HCT116 (cell line): ENCODE results near the gene PAX5. TPM values are rescaled to one million over a fixed set of nuclear protein-coding genes. Genes with fewer than 3 reads are reported as not detected.
A peak's percentile ranks its signal among the peaks of the same experiment; 100 is the strongest.

ENCODE experiments used
- ATAC-seq: fragments of 200-7000 bp; cut with Tn5 transposase; 2 replicates; pipeline ENCODE4 v1.9.1; 2020; ENCODE audit warnings: mild to moderate bottlenecking, moderate library complexity
- BruUV-seq: library from RNA; stranded (reverse); fragments of 400-500 nt; replicated peaks from 2 replicates; lab custom pipeline; 2021; lab: Mats Ljungman, UMichigan
- CTCF ChIA-PET: fragments of 300-600 bp; sonication (Branson Sonifier 250); formaldehyde crosslinking; loops from one replicate; lab custom pipeline; 2021; ENCODE audit warnings: antibody characterized with exemption; lab: Charles Lee
- POLR2A ChIA-PET: fragments of 300-600, 350-600 bp; sonication (Branson Sonifier 250); formaldehyde crosslinking; loops from one replicate; lab custom pipeline; 2021; ENCODE audit warnings: antibody characterized with exemption; lab: Charles Lee
- RAD21 ChIA-PET, 2 experiments: fragments of 300-600 bp; sonication (Branson Sonifier 250); formaldehyde crosslinking; loops; one replicate each; lab custom pipeline; 2023; ENCODE audit warnings: low total read pairs in 2 of 2; ENCODE audit not compliant: uncharacterized antibody in 2 of 2, unreplicated experiment in 2 of 2, low non-redundant PET in 1 of 2; lab: Charles Lee
- DNase-seq: peaks from one replicate; pipeline ENCODE4 v3.0.0-alpha.2; 2010; ENCODE audit warnings: low read depth, low spot score
- H2AFZ ChIP-seq: fragments of 200-600 bp; shearing (Covaris generic), sonication (generic); 2 replicates; pipeline ENCODE4 v1.6.1; 2017; ENCODE audit warnings: low read depth, mixed run types, mixed read lengths, antibody characterized with exemption, low read length; ENCODE audit not compliant: poor library complexity, severe bottlenecking
- H3K27ac ChIP-seq: 2 replicates; pipeline ENCODE4 v1.5.1; 2012; ENCODE audit warnings: low read depth, low read length
- H3K27me3 ChIP-seq: fragments of 200-600 bp; sonication (generic); 2 replicates; pipeline ENCODE4 v1.6.1; 2016; ENCODE audit warnings: mixed run types, low read length, mixed read lengths; ENCODE audit not compliant: insufficient read depth
- H3K36me3 ChIP-seq, 2 experiments: fragments of 200-500 bp in 1 of 2; fragments of 200-600 bp in 1 of 2; sonication (Bioruptor generic) in 1 of 2; sonication (generic) in 1 of 2; 2 replicates each; pipeline versions ENCODE4 v1.5.1 to v1.6.1; 2014 to 2016; ENCODE audit warnings: low read length in 2 of 2, inconsistent platforms in 1 of 2, mixed read lengths in 1 of 2, mixed run types in 1 of 2; ENCODE audit not compliant: insufficient read depth in 2 of 2, control insufficient read depth in 1 of 2
- H3K4me1 ChIP-seq, 2 experiments: fragments of 200-600 bp in 1 of 2; sonication (generic) in 1 of 2; 2 replicates each; pipeline versions ENCODE4 v1.5.1 to v1.6.1; 2012 to 2017; ENCODE audit warnings: low read length in 2 of 2, inconsistent platforms in 1 of 2, mild to moderate bottlenecking in 1 of 2, mixed read lengths in 1 of 2, mixed run types in 1 of 2, moderate library complexity in 1 of 2; ENCODE audit not compliant: insufficient read depth in 2 of 2, control insufficient read depth in 1 of 2
- H3K4me2 ChIP-seq: fragments of 200-600 bp; sonication (generic); 2 replicates; pipeline ENCODE4 v1.6.1; 2017; ENCODE audit warnings: mixed run types, low read length, mixed read lengths
- H3K4me3 ChIP-seq, 2 experiments: fragments of 200-600 bp in 1 of 2; sonication (generic) in 1 of 2; replicated peaks in 1 of 2; 2 replicates each; pipeline ENCODE4 v1.5.1; 2011 to 2016; ENCODE audit warnings: low read length in 2 of 2, control low read depth in 1 of 2, low read depth in 1 of 2, mild to moderate bottlenecking in 1 of 2, mixed read lengths in 1 of 2, mixed run types in 1 of 2
- H3K79me2 ChIP-seq: fragments of 200-600 bp; sonication (generic); 2 replicates; pipeline ENCODE4 v1.6.1; 2017; ENCODE audit warnings: mild to moderate bottlenecking, mixed run types, low read length, moderate library complexity, mixed read lengths; ENCODE audit not compliant: insufficient read depth
- H3K9ac ChIP-seq: fragments of 200-600 bp; sonication (generic); 2 replicates; pipeline ENCODE4 v1.6.1; 2016; ENCODE audit warnings: low read length, mixed read lengths
- H3K9me2 ChIP-seq: fragments of 200-600 bp; sonication (generic), shearing (Covaris generic); 2 replicates; pipeline ENCODE4 v1.6.1; 2017; ENCODE audit warnings: mixed run types, mild to moderate bottlenecking, moderate library complexity; ENCODE audit not compliant: insufficient read depth
- H3K9me3 ChIP-seq, 2 experiments: fragments of 200-500 bp in 1 of 2; fragments of 200-600 bp in 1 of 2; sonication (Bioruptor generic) in 1 of 2; sonication (generic) in 1 of 2; 2 replicates each; pipeline ENCODE4 v1.6.1; 2014 to 2017; ENCODE audit warnings: low read length in 2 of 2, mixed read lengths in 2 of 2, inconsistent platforms in 1 of 2, low read depth in 1 of 2, mild to moderate bottlenecking in 1 of 2, mixed run types in 1 of 2, moderate library complexity in 1 of 2; ENCODE audit not compliant: control insufficient read depth in 1 of 2, insufficient read depth in 1 of 2
- H4K20me1 ChIP-seq: fragments of 200-600 bp; sonication (generic), shearing (Covaris generic); 2 replicates; pipeline ENCODE4 v1.6.1; 2017; ENCODE audit warnings: mixed run types, mild to moderate bottlenecking, moderate library complexity; ENCODE audit not compliant: insufficient read depth
- CEBPB ChIP-seq: IDR thresholded peaks from 2 replicates; pipeline ENCODE4 v1.6.1; 2012; ENCODE audit warnings: low read depth
- CTCF ChIP-seq, 3 experiments: fragments of 200-600 bp in 1 of 3; sonication (generic) in 1 of 3; IDR thresholded peaks in 2 of 3; conservative IDR thresholded peaks in 1 of 3; 2 replicates each; pipeline ENCODE4 v1.5.1; 2012 to 2017; ENCODE audit warnings: low read depth in 2 of 3, low read length in 2 of 3, antibody characterized with exemption in 1 of 3, borderline replicate concordance in 1 of 3, control low read depth in 1 of 3, mild to moderate bottlenecking in 1 of 3, mixed read lengths in 1 of 3, mixed run types in 1 of 3, moderate library complexity in 1 of 3; ENCODE audit not compliant: insufficient read depth in 1 of 3
- JUND ChIP-seq: IDR thresholded peaks from 2 replicates; pipeline ENCODE4 v1.6.1; 2012
- POLR2A ChIP-seq: IDR thresholded peaks from 2 replicates; pipeline ENCODE4 v1.7.0; 2011; ENCODE audit warnings: borderline replicate concordance; ENCODE audit not compliant: insufficient read depth, insufficient read length; ENCODE audit errors: extremely low read depth
- RAD21 ChIP-seq: IDR thresholded peaks from 2 replicates; pipeline ENCODE4 v1.6.1; 2012; ENCODE audit warnings: low read depth, mild to moderate bottlenecking
- SIN3A ChIP-seq: IDR thresholded peaks from 2 replicates; pipeline ENCODE4 v1.6.1; 2012; ENCODE audit warnings: low read depth
- TCF7L2 ChIP-seq: IDR thresholded peaks from 2 replicates; pipeline ENCODE4 v1.7.0; 2011; ENCODE audit warnings: borderline replicate concordance, inconsistent platforms; ENCODE audit not compliant: insufficient read depth, insufficient read length; ENCODE audit errors: extremely low read depth
- ZBTB33 ChIP-seq: IDR thresholded peaks from 2 replicates; pipeline ENCODE4 v1.6.1; 2011; ENCODE audit warnings: mild to moderate bottlenecking, low read length, moderate library complexity; ENCODE audit not compliant: insufficient replicate concordance; ENCODE audit errors: extremely low read depth
- ZFX ChIP-seq: fragments of 450-650 bp; IDR thresholded peaks from 2 replicates; pipeline ENCODE4 v1.6.1; 2017
- intact Hi-C: fragments of 100-400 bp; cut with micrococcal nuclease; formaldehyde crosslinking; loops from 2 replicates; pipeline ENCODE4 v1.10.0; 2022
- total RNA-seq: library from RNA; stranded (reverse); gene quantifications from one replicate; pipeline ENCODE4 v1.2.1, GENCODE V29; 2021; ENCODE audit not compliant: unreplicated experiment

Gene PAX5
- total RNA-seq, 1 experiment from 2014 or later = 0.17 TPM

GRCh38 chr9:36862206-36863145, 171.6 kb downstream of the PAX5 start:
- H3K27ac ChIP-seq = no peak overlapping the region
- BruUV-seq = no TSS peak
- CTCF ChIA-PET = interaction anchor here (0.7 to 1.5 kb wide), 3 partner anchors 10 to 25 kb away, joined by 3 to 5 read pairs (median 3); no protein-coding TSS in a partner anchor
- H3K4me1 ChIP-seq = peaks cover 0 to 4% of the 10 kb centered on the region in 2 experiments; a peak in 1 of 4 replicates
- no peak overlapping the region for H3K9ac ChIP-seq
- no peaks in the 10 kb centered on the region for H4K20me1 ChIP-seq
- no peak overlapping the region for H3K4me3 ChIP-seq
- intact Hi-C loops = no loop called here
- H3K79me2 ChIP-seq = no peaks in the 10 kb centered on the region
- ATAC-seq = peak; percentile 89
- peak; percentile 38 for DNase-seq
- RAD21 ChIA-PET = interaction anchor here in 1 of 2 experiments (0.6 kb wide), 1 partner anchor 119 kb away, joined by 3 read pairs; no protein-coding TSS in a partner anchor
- no peaks in the 10 kb centered on the region for H3K9me2 ChIP-seq
- peak overlapping the region; percentile 75 for H2AFZ ChIP-seq
- no peaks in the 10 kb centered on the region for H3K9me3 ChIP-seq
- no peaks in the 10 kb centered on the region for H3K27me3 ChIP-seq
- POLR2A ChIA-PET = no interaction called here
- TF ChIP-seq JUND (no peak), ZBTB33 (no peak), RAD21 (peak; percentile 50), TCF7L2 (no peak), POLR2A (no peak), CTCF (IDR thresholded peaks at IDR 0.05 in 2 of 3, conservative IDR thresholded peaks at IDR 0.05 in 1 of 3; ENCODE audit: borderline replicate concordance in 1 of 3, insufficient read depth in 1 of 3, low read depth in 2 of 3, low read length in 2 of 3) (peak; percentile 54 to 85 (median 76)), CEBPB (no peak), ZFX (no peak), SIN3A (no peak)
- H3K4me2 ChIP-seq = peak overlapping the region; percentile 35
- no peaks in the 10 kb centered on the region for H3K36me3 ChIP-seq
